HepG2 (cell line): ENCODE data around the gene VPS11.

ENCODE experiments used
- CEBPB ChIP-seq: IDR thresholded peaks from 2 replicates; pipeline ENCODE4 v1.6.1; 2011; ENCODE audit warnings: low read depth, low read length, improper control_type of control experiment, borderline replicate concordance
- PTBP1 ChIP-seq: fragments of 200-400 bp; formaldehyde crosslinking; IDR thresholded peaks from 2 replicates; pipeline ENCODE4 v1.6.1; 2018; ENCODE audit warnings: low read length, low read depth; ENCODE audit not compliant: poor library complexity, severe bottlenecking

DNA sequence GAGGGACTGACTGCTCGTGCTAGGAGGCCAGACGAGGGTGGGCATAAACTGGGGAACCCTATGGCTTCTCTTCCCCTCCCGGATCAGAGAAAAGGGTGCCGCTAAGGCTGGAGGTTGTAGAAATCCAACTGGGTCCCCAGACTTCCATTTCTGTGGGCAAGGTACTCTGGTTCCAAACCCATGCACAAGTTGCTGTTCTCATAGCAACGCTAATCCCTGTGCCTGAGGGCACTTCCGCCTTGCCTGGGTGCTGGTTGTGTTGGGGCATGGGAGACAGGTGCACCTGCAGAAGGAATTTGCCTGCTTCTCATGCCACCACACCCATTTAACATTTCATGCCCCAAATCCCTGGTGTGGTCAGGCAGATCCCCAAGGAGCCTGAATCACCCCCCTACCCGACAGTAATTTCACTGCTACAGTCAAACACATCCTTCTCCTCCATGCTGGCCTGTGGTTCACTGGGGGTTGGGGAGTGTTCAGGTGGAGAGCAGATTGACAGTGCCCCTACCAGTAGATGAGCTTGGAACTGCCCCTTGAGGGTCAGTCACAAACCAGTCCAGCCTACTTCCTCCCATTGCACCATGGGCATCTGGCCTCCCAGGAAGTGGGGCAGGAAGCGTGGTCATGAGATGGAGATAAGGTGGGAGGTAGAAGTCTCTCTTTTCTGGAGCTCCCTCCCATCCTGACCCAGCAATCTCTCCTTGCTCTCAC lies 40.7 kb downstream of the VPS11 start:
- TF ChIP-seq CEBPB (0 out of 2 replicates have a peak, but pooled peaks have one; percentile 36), PTBP1 (no peak)
